T-helper 2 cell treated with Interferon-gamma antibody and Interleukin-4, amounts not matched to agents 100 ng/mL and 5 ng/mL, for 36 hours (primary cell): Measurements from ENCODE around the gene PPARG. TPM values are rescaled to one million over a fixed set of nuclear protein-coding genes. Genes with fewer than 3 reads are reported as not detected.
"Not testable (repeated sequence)": the region's sequence is repeated elsewhere in the genome, so short reads cannot be mapped to it uniquely, and the experiment has no call there.

Experiments used
- intact Hi-C: fragments of 100-400 bp; cut with micrococcal nuclease; formaldehyde crosslinking; loops from one replicate; pipeline ENCODE4 v1.15.1; 2023
- total RNA-seq: library from RNA; stranded (reverse); gene quantifications from 2 replicates; pipeline ENCODE4 v1.2.3, GENCODE V29; 2022

The PPARG gene
- total RNA-seq, 1 donor from 2014 or later = 1.2 TPM

DNA sequence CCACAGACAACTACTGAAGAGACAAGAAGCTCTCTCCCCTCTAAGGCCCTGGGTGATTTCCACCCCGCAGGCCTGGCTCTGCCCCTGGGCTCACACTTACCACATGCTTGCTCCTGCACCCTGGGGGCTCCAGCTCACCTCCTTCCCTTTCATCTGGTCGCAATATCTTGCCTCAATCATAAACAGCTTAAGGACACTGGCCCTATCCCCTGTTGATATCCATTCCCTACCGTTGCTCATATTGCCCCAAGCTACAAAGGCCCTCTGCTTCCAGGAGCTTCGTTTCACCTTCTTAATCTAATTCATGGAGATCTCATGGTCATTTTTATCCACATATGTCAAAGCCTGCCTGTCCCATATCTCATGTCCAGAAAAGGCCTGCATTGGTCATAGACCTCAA, 149.4 kb downstream of the PPARG start:
- intact Hi-C loops = no loop called here

DNA sequence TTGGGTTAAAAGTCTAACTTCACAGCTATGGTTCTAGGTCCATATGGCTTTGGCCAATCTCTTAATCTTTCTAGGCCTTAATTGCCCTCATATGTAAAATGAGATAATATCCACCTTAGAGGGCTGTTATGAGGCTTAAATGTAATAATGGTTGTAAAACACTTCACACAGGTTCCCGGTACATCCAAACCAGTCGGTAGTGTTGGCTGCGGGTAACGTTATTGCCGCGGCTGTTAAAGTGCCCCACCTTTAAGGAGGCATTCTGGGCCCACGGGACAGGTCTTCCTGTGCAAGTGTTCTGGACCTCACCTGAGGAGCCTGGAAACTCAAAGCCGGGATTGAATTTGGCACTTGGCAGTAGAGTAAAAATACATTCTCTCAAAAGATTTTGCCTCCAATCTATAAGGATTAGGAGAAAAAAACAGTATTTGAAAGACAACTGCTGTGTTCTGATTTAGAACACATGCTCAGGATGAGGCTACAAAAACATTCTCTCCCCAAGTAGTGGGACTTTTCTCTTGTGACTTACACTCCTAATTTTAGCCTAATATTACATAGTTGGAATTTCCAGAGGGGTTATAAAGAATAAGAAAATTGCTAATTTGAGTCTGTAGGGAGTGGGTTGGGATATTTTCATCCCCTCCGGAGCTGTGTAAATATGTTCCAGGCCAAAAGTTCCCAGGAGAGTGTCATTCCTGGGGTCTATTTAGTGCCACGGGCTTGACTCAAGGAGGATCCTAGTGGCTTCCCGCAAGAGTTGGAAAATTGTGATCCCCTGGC, 150.5 kb downstream of the PPARG start:
- intact Hi-C loops = no loop called here

DNA sequence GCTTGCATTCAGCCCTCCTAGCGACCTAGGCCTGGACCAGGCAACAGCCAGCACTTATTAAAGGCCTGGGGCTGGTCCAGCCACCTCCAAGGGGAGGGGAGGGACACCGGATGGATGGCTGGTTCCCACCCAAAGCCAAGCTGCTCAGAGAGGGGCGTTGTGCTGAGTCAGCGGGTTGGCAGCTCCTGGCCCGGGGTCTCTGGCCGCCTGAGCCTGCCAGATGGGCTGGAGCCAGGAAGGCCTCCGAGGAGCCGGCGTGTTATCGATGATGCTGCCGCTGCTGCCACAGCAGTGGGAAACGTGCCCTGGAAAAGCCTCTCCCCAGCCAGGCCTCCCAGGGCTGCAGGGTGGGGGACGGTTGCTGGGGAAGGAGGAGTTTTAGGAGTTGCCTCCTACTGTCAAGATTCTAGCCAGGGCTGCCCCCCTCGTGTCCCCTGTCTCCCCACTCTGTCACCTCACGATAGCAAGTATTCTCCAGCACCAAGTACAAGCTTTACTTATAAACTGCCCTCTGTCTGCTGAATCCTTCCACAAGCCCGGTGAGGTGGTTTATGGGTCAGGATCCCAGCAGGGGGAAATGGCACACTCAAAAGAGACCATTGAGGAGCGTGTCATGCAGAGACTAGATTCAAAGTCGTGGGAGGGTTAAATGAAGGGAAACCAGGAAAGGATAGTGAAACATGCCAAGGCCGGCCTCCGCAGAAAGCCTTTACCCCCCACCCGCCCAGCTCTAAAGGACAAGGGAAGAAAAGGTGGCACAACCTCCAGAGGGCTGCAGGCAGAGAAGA, 152.3 kb downstream of the PPARG start:
- intact Hi-C loops = no loop called here

DNA sequence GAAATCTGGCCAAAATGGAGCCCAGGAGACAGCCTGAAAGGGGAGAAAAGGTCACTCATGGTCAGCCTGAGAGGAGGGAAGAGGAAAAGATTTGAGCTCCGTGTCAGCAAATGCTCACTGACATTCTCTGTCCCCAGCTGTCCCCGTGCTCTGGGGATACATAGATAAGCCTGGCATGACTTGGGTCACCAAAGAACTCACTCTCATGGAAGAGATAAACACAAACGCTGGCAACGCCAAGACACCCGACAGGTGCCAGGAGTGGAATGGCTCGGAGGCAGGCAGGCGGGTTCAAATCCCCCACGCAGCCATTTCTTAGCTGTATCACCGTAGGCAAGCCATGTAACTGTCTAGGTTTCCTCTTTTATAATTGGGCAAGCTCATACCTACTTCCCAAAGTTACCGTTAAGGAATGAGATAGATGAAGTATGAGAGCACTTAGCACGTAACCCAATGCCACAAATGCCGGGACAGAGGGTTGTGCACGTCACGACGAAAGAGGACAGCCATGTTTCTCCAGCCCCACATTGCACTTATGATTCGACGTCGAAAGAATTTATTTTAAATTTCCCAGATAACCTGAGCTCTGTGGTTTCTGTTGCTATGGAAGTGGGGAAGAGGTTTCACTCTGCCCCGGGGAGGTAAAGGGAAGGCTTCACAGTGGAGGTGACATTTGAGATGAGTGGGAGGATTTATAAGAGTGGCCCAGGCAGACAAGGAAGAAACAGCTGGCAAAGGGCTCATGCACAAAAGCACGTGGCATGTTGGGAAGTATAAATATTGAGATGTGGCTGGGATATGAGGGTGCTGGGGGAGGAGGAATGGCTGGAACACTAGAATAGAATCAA, 154.0 kb downstream of the PPARG start:
- intact Hi-C loops = no loop called here

GRCh38 chr3:12443781-12444522, 155.1 kb downstream of the PPARG start:
- intact Hi-C loops = no loop called here

DNA sequence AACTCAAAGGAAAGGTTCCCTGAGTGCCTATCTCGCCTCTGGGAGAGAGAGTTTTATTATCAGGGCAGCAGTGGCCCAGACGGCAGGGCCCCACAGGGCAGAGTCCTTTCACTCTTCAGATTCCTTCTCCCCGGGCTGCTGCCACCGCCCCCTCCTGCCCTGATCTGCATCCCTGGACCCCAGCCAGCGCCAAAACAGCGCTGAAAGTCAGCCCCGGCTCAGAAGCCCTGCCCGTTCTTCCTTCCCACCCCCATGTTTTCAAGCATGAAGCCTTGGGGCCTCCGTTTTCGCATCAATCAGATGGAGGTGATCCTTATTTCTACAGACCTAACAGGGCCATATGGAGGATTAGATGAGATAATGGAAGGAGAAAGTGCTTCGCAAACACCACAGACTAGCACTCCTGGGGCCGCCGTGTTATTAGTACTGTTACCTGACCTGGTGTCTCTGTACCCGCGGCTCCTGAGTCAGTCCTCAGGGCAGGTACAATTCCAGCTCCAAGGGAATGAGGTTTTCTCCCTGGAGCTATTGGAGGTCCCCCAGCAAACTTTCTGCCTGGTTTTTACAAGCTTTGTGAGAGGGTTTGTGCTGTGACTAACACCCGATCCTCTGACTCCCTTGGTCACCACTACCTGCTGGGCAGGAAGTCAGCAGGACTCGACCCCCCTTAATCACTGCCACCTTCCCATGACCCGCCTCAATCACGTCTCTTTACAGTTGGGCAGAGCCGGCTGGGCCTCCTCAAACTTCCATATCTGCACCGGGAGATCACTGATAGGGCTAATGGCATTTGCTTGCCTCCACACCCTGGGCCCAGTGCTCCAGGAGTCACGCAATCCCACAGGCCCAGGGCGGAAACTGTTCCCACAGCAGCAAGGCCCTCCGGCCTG, 156.0 kb downstream of the PPARG start:
- intact Hi-C loops = no loop called here

DNA sequence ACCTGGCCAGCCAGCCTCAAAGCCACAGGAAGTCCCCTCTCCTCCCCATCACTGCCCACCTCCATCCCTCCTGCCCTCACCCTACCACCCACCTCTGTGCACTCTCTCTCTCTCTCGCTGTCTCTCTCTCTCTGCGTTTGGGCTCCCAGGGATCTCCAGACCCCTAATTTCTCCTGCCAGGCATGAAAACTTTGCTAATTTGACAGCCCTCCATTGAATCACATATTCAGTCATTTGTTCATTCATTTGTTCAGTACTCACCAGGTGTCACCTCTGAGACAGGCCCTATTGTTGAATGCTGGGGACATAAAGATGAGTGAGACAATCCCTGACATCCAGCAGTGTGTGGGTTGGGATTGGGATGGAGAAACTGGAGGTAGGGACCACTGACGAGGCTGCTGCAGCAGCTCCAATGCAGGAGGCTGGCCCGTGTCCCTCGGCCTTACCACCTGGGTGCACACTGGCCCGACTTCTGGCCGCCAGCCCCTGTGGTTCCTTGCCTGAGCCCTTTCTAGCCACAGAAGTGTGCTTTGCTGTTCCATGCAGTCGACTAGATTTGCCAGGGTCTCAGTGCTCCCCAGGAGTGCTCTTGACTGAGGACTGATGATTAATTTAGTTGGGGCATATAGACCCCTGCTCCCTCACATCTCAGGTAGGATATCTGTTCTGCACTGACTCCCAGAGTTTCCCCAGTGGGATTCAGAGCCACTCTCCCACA, 156.8 kb downstream of the PPARG start:
- intact Hi-C loops = no loop called here

GRCh38 chr3:12446298-12446697, 157.4 kb downstream of the PPARG start:
- intact Hi-C loops = no loop called here

GRCh38 chr3:12447075-12447474, 158.2 kb downstream of the PPARG start:
- intact Hi-C loops = no loop called here

- intact Hi-C loops = not testable (repeated sequence)
These were observed 159.7 kb downstream of the PPARG start for GRCh38 chr3:12448404-12449202.

DNA sequence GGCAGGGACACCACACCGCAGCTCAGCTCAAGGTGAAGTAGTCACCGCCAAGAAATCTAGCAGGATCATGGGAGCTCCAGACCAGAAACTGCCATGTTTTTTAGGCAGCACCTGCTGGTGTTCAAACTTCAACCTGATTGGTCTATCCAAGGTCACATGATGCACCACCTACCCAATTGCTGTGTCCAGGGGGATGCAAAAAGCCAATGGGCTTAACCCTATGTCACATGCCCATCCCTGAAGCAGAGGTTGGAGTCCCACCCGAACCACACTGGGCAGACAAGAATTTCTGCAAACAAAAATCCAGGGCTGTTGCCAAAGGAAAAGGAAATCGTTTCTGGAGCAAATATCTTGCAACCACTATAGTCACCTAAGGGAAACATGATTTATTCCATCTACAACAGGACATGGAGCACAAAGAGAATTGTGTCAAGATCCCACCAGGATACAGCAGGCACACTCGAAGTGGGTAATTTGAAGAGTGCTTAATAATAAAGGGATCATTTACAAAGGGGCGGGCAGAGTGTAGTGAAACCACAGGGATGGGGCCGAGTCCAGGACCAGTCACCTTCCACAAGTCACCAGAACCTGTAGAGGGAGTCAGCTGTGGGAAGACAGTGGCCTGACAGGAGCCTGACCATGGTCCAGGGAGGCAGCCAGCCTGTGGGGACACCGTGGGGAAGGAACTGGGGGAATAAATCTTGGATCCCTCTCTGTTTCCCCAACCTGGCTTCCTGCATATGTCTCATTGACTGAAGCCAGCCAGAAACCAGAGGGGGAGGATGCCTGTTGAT, 161.2 kb downstream of the PPARG start:
- intact Hi-C loops = no loop called here

DNA sequence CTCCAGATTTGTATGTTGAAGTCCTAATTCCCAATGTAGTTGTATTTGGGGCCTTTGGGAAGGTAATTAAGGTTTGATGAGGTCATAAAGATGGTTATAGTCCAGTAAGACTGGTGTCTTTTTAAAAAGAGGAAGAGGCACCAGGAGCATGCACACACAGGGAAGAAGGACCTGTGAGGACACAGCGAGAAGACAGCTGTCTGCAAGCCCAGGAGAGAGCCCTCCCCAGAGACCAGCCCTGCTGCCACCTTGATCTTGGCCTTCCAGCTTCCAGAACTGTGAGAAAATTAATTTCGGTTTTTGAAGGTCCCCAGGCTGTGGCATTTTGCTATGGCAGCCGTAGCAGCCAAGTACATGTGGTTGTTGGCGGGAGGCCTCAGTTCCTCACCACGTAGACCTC, 162.6 kb downstream of the PPARG start:
- intact Hi-C loops = no loop called here

DNA sequence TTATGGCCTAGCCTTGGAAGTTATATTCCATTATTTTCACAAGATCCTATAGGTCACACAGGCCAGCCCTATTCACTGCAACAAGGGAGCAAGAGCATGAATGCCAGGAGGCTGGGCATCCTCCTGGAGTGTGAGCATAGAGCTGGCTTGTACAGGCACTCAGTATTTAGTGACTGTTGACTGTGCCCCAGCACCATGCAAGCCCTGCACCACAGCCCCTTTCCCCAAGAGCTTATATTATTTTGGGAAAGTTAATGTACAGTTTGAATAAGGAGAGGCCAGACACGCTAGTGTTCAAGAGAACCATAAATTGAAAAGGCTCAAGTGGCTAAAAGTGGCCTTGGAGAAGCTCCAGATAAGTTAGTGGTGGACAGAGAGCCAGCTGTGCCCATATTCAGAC, 163.1 kb downstream of the PPARG start:
- intact Hi-C loops = no loop called here

GRCh38 chr3:12452361-12453330, 163.8 kb downstream of the PPARG start:
- intact Hi-C loops = no loop called here

DNA sequence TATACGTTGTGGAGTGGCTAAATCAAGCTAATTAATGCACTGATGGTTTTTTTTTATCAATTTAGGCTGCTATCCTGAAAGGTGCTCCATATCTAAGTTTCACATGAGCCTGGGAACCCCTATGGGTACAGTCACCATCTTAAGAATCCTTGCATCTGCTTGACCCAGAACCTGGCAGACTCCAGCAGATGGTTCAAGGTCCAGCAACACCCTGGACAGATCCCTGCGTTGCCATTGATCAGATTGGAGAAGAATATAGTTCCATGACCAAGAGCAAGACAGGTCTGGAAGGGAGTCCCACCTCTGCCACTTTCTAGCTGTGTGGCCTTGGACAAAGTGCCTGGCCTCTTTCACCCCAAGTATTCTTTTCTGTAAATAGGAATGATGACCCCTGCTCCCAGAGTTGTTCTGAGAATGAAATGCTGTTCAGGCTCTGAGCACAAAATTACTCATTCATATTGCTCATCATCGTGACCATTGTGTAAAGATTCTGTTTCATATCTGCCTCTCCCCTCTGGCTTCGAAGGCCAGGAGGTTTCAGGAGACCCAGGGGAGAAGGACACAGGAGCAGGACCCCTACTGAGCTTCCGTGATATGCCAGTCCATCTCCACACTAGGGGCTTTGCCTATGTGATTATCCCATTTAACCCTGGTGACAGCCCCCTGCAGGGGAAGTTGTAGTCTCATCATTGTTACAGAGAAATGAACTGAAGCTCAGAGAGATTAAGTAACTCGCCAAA, 165.4 kb downstream of the PPARG start:
- intact Hi-C loops = no loop called here

DNA sequence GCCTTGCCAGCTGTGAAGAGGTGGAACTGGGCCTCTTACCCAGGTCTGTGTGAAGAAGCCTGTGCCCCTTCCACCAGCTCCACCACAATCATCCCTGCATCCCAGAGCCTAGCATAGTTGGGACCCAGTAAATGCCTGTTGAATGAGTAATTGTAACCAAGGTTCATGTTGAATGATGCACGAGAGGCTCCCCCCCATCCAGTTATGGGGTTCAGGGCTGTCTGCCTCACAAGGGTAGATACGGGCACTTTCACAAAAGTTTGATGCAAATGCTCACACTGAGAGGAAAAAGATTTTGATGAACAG, 165.9 kb downstream of the PPARG start:
- intact Hi-C loops = no loop called here
